GM18526 (cell line): ENCODE measurements around the gene LZTS3.

Source experiments
- POLR2A ChIP-seq: IDR thresholded peaks from 3 replicates; pipeline ENCODE4 v1.6.1; 2011; ENCODE audit not compliant: insufficient read length; ENCODE audit errors: extremely low read depth

Gene LZTS3

DNA sequence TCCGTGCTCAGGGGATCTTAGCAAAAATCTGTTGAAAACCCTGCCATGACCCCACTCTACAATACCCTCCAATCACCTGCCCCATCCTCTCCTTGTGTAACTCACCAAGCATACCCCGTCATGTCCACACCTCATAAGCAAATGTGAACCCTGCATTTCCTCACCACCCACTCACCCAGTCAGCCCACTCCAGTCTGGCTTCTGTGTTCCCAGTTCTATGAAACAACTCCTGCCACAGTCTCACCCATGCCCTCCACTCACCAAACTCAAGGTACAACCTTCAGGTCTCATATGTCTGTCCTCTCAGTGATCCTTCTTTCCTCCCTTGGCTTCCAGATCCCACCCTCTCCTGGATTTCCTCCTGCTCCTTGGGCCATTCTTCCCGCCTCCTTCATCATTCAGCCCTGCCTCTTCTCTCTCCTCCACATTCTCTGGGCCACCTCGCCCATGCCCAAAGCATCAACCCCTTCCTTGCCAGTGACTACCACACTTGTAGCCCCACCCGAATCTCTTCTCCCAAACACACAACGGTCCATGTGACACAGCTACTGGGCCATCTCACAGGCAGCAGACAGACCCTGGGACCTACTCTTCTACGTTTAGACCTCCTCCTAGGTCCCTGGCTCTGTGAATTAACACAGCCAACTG lies 22.4 kb upstream of the LZTS3 start:
- TF ChIP-seq POLR2A, result no peak

DNA sequence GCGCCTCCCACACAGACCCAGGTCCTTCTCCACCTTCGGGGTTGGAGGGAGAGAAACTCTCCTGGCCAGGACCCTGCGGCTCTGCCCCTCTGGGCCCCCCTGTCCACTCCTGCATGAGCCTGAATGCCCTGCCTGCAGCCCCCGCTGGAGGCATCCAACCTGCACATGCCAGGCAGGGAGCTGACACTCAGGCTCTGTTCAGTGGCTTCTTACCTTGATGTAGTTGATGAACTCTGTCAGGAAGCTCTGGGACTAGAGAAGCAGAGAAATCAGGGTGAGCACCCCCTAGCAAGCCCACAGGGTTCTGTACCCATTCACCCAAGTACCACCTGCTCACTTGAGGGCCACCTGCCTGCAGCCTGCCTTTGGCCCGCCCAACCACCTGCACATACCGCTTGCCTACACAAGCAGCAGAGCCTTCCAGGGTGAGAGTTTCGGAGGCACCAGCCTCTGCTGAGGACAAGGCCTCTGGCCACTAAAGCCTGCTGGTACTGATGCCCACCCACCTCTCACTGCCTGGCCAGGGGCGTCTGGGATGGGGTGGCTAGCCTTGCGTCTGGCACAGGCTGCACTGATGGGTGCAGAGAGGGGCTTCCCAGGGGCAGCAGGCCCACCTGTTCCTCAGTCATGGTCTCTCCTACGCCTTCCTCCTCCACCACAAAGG lies 21.4 kb upstream of the LZTS3 start:
- TF ChIP-seq POLR2A, result no peak

GRCh38 chr20:3193806-3194616 lies 20.7 kb upstream of the LZTS3 start:
- TF ChIP-seq POLR2A, result no peak

DNA sequence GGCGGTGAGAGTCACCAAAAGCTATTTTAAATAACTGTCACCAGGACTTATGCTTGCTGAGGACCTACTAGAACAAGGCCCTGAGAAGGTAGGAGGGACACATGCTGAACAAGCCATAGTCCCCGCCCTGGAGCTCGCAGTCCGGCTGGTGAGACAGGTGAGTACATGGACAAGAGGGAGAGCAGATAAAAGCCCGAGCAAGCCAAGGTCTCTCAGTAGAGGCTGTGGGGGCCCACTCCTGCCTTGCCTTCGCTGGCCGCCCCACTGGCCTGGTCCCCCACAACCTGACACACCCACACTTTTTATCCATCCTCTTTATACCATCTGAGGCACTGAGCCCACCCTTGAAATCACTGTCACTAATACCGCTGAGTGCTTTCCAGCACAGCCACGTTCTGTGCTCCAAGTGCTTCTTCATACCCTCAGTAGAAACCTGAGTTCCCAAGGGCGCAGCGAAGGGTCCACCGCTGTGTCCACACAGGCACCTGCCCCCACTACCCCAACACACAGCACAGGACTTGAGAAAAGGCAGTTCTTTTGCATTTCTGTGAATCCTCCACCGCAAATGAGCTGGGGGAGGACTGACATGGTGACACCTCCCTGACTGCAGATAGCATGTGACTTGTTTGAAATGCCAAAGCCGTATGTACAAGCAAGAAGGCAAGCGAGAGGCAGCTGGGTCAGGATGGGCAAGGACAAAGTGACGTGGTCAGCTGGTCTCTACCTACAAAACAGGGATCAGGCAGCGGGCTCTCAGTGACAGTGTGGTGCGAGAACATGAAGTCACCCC lies 19.1 kb upstream of the LZTS3 start:
- no peak for TF ChIP-seq POLR2A

DNA sequence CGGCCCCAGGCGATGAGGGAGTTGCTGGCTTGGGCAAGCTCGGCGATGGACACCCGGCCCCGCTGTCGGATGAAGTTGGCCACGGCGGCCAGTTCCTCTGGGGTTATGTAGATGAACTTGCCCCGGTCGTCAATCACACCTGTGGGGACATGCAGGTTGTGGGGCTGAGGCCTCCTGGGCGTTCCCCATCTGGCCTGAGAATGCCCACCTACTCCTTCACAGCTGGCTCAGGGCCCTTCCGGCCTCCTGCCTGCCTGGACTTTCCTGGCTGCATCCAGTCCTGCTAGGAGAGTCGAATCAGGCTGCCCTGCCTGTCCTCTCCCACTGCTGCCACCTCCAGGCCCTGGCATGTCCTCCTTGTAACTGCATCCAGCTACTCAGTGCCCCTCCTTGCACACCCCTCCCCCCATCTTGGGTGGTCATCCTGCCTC lies 17.3 kb upstream of the LZTS3 start:
- TF ChIP-seq POLR2A, result no peak

DNA sequence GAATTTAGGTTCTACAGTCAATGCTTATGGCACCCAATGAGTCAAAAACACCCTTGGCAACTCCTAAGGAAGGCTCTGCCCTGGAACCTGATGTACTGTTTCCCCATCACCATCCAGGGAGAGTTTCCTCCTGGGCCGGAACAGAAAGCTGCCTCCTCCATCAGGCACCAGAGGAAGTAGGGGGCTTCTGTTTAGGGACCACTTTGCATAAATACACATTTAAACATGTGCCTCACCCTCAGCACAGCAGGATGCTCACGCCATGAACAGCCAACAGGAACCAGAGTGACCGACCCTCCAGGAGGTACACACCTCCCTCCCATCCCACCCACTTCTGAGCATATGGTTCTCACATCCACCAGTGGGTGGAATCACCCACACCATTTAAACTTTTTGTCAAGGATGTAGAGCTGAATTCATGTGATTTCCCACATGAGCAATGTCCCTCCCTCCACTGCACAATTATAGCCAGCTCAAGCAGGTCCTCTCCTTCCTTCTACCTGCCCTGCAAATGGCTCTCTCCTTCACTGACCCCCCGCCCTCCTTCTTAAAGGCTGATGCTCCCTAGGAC lies 16.3 kb upstream of the LZTS3 start:
- no peak for TF ChIP-seq POLR2A

GRCh38 chr20:3188823-3189413 lies 15.6 kb upstream of the LZTS3 start:
- no peak for TF ChIP-seq POLR2A

- TF ChIP-seq POLR2A, result no peak
Observed at GRCh38 chr20:3183896-3184612, 10.7 kb upstream of the LZTS3 start.

DNA sequence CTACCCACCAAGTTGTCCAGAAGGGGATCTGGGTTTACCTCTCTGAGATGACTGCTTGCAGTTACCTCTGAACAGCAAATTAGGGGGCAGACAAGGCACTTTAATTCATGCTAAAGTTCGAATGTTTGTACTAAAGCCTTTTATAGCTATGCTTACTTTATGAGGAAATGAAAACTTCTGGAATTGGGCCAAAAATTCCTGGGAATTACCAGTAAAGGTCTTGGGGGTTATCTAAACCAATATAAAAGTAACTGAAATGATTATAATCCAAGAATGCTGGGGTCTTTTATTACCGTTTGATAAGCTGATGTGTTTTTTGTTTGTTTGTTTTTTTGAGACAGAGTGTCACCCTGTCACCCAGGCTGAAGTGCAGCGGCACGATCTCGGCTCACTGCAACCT lies 7.9 kb upstream of the LZTS3 start:
- no peak for TF ChIP-seq POLR2A

GRCh38 chr20:3180319-3180718 lies 7.0 kb upstream of the LZTS3 start:
- TF ChIP-seq POLR2A, result no peak

DNA sequence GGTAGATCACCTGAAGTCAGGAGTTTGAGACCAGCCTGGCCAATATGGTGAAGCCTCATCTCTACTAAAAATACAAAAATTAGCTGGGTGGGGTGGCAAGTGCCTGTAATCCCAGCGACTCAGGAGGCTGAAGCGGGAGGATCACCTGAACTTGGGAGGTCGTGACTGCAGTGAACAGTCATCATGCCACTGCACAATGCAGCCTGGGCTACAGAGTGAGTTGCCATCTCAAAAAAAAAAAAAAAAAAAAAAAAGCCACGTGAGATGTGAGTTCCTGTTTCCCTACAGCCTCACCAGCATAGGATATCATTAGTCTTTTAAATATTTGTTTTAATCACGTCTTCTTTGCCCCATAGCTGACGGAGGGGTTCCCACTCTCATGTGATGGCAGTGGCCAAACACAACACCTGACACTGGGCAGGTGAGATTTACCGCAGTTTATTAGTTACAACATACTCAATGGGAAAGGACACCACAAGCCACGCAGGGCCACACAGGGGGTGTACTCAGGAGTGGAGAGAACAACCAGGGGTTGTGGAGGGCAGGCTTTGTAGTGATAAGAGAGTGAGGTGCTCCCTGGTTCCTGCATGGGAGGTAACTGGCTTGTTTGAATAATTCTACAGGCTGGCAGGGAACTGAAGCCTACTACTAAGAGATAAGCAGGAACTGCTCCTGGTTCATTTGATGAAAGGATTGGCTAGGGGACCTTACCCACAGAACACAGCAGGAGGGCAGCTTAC lies 4.6 kb upstream of the LZTS3 start:
- TF ChIP-seq POLR2A, result no peak

DNA sequence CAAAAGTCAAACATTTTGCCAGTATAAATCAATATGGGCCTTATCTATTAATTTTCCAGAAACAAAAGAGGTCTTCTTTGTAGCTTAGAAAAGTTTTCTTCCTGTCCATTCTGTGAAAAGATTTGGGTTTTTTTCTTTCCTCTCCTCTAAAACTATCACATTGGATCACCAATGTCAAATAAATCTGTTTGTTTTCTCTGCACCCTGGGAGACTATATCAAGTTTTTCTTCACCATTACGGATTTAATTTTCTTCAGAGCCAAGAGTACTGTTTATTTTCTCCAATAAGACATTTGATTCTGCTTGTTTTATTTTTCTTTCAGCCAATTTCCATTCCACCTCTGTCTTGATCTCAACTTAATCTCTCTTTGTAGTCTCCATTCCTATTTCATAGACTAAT lies 1.9 kb upstream of the LZTS3 start:
- TF ChIP-seq POLR2A, result no peak
